KMS-11 (cell line): Measurements from ENCODE around the gene TRIM29.

Source experiments
- H2AFZ ChIP-seq: fragments of 200-600 bp; sonication (generic); 2 replicates; pipeline ENCODE4 v1.6.1; 2016; ENCODE audit warnings: antibody characterized with exemption, mixed run types, low read depth
- H3K27ac ChIP-seq: fragments of 200-600 bp; sonication (generic); 2 replicates; pipeline ENCODE4 v1.6.1; 2016; ENCODE audit warnings: mild to moderate bottlenecking, mixed run types
- H3K27me3 ChIP-seq: fragments of 200-600 bp; sonication (generic); 2 replicates; pipeline ENCODE4 v1.6.1; 2017; ENCODE audit warnings: mild to moderate bottlenecking, low read depth, mixed run types, moderate library complexity; ENCODE audit not compliant: insufficient read depth
- H3K36me3 ChIP-seq: fragments of 200-600 bp; sonication (generic); 2 replicates; pipeline ENCODE4 v1.6.1; 2017; ENCODE audit warnings: mild to moderate bottlenecking, mixed run types; ENCODE audit not compliant: insufficient read depth
- H3K4me1 ChIP-seq: fragments of 200-600 bp; sonication (generic); 2 replicates; pipeline ENCODE4 v1.6.1; 2016; ENCODE audit warnings: mild to moderate bottlenecking, low read depth, mixed run types; ENCODE audit not compliant: poor library complexity, severe bottlenecking
- H3K4me2 ChIP-seq: fragments of 200-600 bp; sonication (generic); 2 replicates; pipeline ENCODE4 v1.7.0; 2016; ENCODE audit warnings: mild to moderate bottlenecking, mixed run types
- H3K4me3 ChIP-seq: fragments of 200-600 bp; sonication (generic); IDR thresholded peaks from 2 replicates; pipeline ENCODE4 v1.6.1; 2017; ENCODE audit warnings: low read depth, low read length, mixed read lengths; ENCODE audit not compliant: insufficient read depth
- H3K79me2 ChIP-seq: fragments of 200-600 bp; sonication (generic); 2 replicates; pipeline ENCODE4 v1.6.1; 2016; ENCODE audit warnings: low read depth, mixed run types; ENCODE audit not compliant: insufficient read depth
- H3K9ac ChIP-seq: fragments of 200-600 bp; sonication (generic); 2 replicates; pipeline ENCODE4 v1.6.1; 2016; ENCODE audit warnings: mild to moderate bottlenecking, mixed run types
- H4K20me1 ChIP-seq: fragments of 200-600 bp; sonication (generic); 2 replicates; pipeline ENCODE4 v1.6.1; 2016; ENCODE audit warnings: mild to moderate bottlenecking, mixed run types; ENCODE audit not compliant: insufficient read depth
- TF ChIP-seq, protein P1 (sequence below): fragments of 200-600 bp; sonication (generic); conservative IDR thresholded peaks from 2 replicates; pipeline ENCODE4 v1.6.1; 2017; ENCODE audit warnings: low read depth, mild to moderate bottlenecking, antibody characterized with exemption, low read length, moderate library complexity, mixed read lengths

TRIM29 gene

DNA sequence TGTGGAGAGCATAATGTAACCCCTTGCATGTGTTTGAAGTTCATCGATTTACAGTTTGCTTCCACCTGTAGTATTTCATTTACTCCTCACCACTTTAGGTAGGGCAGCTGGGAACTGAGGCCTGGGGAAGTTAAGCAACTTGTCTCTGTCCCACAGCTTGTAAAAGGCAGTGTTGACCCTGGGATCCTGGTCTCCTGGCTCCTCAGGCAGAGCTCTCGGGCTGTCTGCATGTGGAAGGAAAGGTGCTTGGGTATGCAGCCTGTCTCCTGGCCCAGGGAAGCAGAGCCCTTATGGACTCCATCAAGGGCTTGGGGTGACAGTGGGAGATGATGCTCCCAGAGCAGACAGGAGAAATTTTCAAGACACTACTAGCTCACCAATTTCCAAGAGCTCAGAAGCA, 49.9 kb downstream of the TRIM29 start:
- no peaks in the 10 kb centered on the region for H3K4me1 ChIP-seq
- no peaks in the 10 kb centered on the region for H3K36me3 ChIP-seq
- H2AFZ ChIP-seq, result no peak overlapping the region
- no peak overlapping the region for H3K9ac ChIP-seq
- no peaks in the 10 kb centered on the region for H4K20me1 ChIP-seq
- no peak overlapping the region for H3K27ac ChIP-seq
- H3K4me3 ChIP-seq, result no peak overlapping the region
- H3K79me2 ChIP-seq, result no peaks in the 10 kb centered on the region
- H3K27me3 ChIP-seq, result no peaks in the 10 kb centered on the region
- TF ChIP-seq, protein P1, sequence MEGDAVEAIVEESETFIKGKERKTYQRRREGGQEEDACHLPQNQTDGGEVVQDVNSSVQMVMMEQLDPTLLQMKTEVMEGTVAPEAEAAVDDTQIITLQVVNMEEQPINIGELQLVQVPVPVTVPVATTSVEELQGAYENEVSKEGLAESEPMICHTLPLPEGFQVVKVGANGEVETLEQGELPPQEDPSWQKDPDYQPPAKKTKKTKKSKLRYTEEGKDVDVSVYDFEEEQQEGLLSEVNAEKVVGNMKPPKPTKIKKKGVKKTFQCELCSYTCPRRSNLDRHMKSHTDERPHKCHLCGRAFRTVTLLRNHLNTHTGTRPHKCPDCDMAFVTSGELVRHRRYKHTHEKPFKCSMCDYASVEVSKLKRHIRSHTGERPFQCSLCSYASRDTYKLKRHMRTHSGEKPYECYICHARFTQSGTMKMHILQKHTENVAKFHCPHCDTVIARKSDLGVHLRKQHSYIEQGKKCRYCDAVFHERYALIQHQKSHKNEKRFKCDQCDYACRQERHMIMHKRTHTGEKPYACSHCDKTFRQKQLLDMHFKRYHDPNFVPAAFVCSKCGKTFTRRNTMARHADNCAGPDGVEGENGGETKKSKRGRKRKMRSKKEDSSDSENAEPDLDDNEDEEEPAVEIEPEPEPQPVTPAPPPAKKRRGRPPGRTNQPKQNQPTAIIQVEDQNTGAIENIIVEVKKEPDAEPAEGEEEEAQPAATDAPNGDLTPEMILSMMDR, result no peak
- H3K4me2 ChIP-seq, result no peak overlapping the region

DNA sequence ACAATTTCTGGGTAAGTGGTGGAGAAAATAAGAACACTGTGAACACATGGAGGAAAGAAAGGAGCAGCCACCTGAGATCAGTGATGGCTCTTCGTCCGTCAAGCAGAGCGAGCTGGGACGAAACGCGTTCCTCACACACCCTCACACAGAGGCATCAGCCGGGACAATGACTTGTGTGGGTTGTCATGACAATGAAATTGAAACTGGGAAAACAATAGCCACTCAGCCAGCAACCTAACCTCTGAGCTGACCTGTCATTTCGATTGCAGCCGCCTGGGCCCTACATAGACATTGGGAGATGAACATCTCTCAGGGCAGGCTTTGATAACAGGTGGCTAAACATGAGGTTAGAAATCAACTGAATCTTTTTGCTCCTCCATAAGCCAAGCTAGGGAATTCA, 51.3 kb downstream of the TRIM29 start:
- TF ChIP-seq, protein P1, result no peak
- H3K36me3 ChIP-seq, result no peaks in the 10 kb centered on the region
- no peaks in the 10 kb centered on the region for H3K79me2 ChIP-seq
- H3K4me3 ChIP-seq, result no peak overlapping the region
- no peaks in the 10 kb centered on the region for H4K20me1 ChIP-seq
- H3K4me2 ChIP-seq, result no peak overlapping the region
- no peaks in the 10 kb centered on the region for H3K27me3 ChIP-seq
- no peak overlapping the region for H3K27ac ChIP-seq
- no peak overlapping the region for H2AFZ ChIP-seq
- H3K9ac ChIP-seq, result no peak overlapping the region
- no peaks in the 10 kb centered on the region for H3K4me1 ChIP-seq

DNA sequence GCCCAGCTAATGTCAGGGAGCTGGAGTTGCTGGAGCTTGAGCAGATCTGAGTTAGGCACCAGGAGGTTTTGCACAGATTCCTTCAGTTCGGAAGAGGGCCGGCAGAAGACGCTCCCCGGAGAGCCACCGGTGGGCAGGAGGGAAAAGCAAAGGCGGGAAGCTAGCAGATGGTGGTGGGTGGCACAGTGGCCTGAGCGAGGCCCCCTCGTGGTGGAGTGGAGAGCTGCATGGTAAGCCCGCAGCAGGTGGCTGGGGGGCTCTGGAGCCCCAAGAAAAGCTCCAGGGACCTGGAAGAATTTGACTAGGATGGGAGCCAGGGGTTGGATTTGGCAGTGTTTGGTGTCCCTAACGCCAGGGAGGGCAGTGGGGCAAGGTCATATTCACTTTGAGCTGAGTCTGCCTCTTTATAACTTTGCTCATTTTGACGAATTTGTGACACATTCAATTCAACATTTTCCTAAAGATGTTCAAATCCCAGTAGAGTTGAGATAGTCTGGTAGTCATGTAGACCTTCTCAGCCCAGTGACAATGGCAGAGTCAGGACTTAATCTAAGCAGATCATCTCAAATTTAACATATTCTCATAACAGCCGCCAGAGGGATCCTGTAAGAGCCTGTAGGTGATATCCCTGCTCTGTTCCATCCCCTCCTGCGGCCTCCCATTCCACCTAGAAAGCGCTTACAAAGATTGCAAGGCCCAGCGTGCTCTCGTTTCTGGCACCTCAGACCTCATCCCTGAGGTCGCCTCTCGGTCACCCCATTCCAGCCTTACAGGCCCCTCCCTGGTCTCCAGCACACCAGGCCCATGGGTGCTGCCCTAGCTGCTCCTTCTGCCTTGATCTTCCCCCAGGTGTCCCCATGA, 57.9 kb downstream of the TRIM29 start:
- Histone ChIP-seq H3K9ac (no peak overlapping the region), H3K4me1 (no peaks in the 10 kb centered on the region), H3K36me3 (no peaks in the 10 kb centered on the region), H2AFZ (no peak overlapping the region), H3K27ac (no peak overlapping the region), H4K20me1 (no peaks in the 10 kb centered on the region), H3K4me3 (no peak overlapping the region), H3K27me3 (no peaks in the 10 kb centered on the region), H3K79me2 (no peaks in the 10 kb centered on the region), H3K4me2 (no peak overlapping the region)
- TF ChIP-seq, protein P1, result no peak; the same call in 1 of the 2 replicates

DNA sequence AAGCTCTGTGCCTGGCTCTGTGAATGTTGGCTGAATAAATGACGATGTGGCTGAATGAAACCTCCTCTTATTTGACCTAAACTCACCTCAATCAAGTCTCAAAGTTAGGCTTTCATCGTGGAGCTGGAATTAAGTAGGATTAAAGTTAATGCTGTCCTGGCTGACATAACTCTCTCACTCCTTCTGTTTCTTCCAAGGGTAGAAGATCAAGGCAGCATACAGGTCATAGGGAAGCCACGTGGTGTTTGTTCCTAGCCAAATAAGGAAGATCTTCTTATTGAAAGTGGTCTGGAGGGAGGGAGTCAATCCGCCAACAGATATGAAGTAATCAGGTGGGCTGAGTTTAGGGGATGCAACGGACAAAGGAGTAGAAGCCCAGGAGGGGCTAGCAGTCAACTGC, 59.5 kb downstream of the TRIM29 start:
- H3K4me2 ChIP-seq, result no peak overlapping the region
- no peak overlapping the region for H3K27ac ChIP-seq
- no peaks in the 10 kb centered on the region for H4K20me1 ChIP-seq
- H3K4me1 ChIP-seq, result no peaks in the 10 kb centered on the region
- no peak overlapping the region for H3K4me3 ChIP-seq
- H3K9ac ChIP-seq, result no peak overlapping the region
- H3K27me3 ChIP-seq, result no peaks in the 10 kb centered on the region
- no peaks in the 10 kb centered on the region for H3K79me2 ChIP-seq
- TF ChIP-seq, protein P1, result no peak
- no peaks in the 10 kb centered on the region for H3K36me3 ChIP-seq
- no peak overlapping the region for H2AFZ ChIP-seq
